GM18870 (cell line): ENCODE data around the gene CD300H.

Experiments
- ATAC-seq: cut with Tn5 transposase; IDR thresholded peaks from one replicate; pipeline ENCODE4 v1.9.1; 2021; ENCODE audit warnings: moderate library complexity; ENCODE audit not compliant: unreplicated experiment

Gene CD300H

DNA sequence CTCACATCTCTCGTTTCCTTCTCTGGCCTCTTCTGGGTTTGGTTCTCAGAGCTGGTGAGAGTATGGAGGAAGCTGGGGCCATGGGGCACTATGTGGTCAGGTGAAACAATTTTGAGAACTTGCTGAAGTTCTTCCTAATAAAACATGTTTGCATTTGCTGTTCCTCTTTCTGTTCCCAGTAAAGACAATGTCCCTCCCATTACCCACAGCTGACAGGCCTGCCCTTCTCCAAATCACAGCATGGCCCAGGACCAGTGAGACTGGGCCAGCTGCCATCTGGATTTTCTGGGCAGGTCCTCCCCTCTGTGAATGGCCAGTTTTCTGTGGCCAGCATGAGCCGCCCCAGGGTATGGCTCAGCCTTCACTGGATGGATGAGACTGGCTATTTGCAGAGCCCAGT is at the start of gene CD300H:
CD300H (minus strand) TSS at position 113 of the 400 bp plus-strand sequence.
- no peak for ATAC-seq

DNA sequence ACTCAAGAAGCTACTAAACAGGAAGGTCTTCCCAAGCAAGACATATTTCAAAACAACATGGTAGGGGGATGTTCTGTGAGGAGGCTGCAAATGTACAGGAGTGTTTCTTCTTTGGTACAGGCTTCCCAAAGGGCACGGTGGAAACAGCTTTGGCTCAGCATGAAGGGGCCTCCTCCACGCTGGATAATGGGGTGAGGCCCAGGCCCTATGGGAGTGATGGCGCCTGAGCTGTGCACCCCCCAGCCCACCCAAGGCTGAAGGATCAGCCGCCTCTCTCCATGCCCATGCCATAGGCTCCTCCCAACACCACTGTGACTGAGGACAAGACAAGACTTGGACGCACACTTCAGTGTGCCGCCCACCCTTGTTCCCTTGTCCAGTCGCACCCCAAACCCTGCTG is 49.4 kb upstream of the CD300H start:
- no peak for ATAC-seq

DNA sequence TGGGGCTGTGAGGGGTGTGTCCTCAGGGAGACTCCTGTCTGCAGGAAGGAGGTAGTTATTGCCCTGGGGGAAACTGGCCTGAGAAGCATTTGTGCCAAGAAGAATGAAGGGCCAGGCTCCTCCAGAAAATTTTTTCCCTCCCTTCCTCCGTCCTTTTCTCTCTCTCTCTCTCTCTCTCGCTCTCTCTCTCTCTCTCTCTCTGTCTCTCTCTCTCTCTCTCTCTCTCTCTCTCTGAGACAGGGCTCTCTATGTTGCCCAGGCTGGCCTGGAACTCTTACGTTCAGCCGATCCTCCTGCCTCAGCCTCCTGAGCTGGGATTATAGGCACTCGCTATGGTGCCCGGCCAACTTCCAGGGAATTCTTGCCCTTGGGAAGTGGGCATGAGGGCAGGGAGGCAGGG is 44.7 kb upstream of the CD300H start:
- ATAC-seq: no peak

DNA sequence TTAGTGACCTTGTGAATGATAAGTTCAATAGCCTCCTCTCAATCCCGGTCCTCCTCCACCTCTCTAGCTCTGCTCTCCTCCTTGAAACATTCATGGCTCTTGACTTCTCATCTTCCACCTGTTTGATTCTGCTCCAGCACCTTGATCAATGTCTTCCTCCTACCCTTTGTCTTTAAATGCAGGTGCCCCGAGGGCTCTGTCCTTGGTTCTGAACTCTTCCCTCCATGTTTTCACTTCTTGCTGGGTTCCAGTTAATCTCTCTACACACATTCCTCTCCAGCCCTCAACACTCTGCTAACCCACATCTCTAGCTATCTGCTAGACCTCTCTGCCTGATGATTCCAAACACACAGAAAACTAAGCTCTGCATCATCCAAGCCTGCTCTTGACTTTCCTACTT is 42.8 kb upstream of the CD300H start:
- no peak for ATAC-seq

DNA sequence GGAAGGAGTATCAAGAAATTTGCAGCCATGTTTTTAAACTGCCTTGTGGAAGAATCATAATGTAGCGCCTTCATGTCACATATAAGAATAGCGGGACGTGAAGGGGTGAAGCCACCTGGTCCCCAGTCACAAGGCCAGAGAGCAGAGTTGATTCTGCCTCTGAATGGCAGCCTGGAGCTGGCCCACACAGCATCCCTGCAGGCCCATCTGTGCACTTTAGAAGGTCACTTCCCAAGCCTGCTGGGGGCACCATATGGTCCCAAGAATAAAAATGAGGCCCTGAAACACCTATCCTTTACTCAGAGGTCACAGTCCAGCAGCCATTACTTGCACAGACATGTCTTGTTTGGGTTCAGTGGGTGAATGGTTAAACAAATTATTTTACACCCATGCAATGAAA is 41.2 kb upstream of the CD300H start:
- no peak for ATAC-seq

DNA sequence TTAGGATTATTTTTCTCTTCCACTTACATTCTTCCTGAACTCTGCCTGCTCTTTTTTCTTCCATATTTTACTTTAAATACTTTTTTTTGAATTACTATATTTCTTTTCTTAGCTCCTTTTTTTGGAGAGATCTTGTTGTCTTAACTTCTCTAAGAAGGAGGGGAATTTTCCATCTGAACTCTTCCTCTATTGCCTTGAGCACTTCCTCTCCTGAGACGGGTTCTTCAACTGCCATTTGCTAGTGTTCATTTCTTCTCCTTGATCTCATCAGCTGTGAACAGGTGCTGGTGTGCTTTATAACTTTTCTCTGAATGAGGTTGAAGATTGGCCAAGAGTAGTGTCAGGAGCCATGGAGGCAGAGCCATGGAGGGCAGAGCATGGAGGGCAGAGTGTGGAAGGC is 39.9 kb upstream of the CD300H start:
- no peak for ATAC-seq

DNA sequence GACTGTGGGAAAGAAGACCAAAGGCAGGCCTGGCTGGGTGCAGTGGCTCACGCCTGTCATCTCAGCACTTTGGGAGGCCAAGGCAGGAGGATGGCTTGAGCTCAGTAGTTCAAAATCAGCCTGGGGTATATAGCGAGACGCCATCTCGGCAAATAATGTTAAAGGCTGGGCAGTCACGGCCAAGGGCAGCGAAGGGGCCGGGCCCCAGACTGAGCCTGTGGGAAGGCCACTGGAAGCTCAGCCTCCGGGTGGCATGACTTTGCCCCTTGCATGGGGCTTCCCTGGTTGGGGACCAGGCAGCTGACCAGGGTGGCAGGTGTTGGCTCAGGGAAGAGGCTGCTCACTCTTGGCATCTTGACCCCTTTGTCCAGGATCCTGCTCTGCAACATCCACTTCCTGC is 38.7 kb upstream of the CD300H start:
- ATAC-seq: no peak

DNA sequence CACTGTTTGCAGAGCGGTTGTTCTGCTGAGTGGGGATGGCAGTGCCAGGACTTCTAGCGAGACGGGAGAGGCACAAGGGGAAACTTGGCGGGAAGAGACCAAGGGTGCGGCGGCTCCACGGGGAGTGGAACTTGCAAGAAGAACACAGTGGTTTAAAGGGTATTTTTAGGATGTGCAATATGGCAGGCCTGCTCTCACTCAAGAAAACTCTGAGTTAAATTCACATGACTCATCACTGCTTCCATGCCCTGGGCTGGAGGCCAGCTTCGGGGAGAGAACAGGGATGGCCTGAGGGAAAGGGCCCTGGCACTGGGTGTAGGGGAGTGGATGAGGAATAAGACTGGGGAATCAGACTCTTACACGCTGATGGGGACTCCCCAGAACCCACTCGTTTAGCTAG is 38.1 kb upstream of the CD300H start:
- ATAC-seq: no peak

DNA sequence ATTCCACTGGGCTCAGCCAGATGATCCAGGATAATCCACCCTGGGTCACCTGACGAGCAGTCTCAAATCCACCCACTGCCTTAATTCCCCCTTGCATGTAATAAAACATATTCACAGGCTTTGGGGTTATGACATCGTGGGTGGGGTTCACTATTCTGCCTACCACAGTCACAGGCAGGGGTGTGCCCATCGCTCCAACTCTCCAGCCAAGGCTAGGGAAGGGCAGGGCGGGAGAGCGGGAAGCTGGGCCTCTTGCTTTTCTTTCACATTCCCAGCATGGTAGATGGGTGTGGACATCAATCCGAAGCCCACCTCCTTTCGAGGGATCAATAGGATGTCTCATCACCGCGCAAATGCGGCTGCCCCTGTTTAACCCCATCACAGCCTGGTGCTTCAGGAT is 37.5 kb upstream of the CD300H start:
- ATAC-seq: no peak

DNA sequence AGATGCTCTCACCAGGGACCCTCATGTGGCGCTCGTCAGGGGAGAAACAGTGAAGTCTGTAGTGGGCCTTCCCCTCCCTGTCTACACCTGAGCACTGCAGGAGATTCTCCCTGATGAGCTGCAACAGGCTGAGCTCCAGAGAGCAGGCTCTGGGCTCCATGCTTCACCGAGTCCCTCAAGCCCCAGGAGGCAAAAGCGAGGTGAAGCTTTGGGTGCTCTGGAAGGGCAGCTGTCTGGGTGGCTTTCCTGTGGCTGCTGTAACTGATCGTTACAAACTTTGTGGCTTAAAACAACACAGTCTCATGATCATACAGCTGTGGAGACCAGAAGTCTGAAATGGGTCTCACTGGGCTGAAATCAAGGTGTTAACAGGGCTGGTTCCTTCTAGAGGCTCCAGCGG is 36.9 kb upstream of the CD300H start:
- no peak for ATAC-seq

DNA sequence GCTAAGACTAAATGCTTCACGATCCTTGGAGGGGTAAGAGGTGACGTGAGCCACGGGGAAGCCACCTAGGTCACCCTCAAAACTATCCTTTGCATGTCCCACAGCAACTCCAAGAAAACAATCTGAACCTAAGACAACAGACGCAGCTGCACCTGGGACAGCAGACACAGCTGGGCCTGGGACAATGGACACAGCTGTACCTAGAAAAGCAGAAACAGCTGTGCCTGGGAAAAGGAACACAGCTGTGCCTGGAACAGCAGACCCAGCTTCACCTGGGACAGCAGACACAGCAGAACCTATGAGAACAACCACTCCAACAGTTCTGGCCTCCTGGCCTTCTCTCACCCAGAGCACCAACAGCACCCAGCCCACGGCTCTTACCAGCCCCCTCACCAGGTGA is 36.4 kb upstream of the CD300H start:
- ATAC-seq: no peak

DNA sequence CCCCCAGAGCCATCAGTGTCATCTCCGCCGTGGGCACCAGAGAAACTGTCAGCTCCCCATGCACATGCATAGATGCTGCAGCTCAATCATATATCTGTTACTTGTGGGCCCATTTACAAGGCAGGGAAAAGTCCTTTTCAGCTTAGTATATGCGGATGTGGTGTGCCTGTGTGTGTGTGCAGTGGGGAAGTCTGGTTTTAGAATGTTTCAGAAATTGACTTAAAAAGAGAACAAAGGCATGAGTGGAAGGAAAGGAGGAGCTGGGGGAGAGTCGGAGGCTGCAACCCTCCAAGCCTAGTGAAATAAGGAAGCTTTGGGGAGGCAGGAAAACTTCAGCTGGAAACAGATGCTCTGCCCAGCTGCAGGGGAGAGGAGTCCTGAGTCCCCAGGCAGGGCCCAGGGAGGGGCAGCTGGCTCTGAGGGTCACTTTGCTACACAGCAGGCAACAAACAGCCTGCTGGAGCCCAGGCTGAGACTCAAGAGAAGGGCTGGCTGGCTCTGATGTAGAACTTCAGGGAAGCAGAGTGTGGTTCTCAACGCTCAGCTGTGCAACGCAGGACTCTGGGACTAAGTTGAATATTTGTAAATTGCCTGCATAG is 35.8 kb upstream of the CD300H start:
- no peak for ATAC-seq

DNA sequence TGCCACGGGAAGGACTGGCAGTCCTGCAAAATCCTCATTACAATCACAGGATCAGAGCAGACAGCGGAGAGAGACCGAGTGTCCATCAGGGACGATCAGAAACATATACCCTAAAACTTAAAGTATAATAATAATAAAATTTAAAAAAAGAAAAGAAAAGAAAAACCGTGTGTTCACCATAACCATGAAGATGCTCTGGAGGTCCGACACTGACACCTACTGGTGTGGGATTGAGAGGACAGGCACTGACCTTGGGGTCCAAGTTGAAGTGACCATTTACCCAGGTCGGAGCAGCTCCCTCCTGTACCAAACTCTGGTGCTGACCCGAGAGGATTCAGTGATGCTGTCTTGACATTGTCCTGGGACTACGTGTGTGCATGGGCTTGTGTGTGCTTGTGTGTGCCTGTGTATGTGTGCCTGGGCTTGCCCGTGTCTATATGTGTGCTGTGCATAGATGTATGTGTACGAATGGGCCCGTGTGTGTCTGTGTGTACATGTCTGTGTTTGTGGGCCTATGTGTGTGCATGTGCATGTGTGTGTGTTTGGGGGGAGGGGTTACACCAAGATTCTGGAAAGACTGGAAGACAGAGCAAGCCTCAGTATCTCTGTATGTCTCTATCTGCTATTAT is 34.7 kb upstream of the CD300H start:
- ATAC-seq: no peak

DNA sequence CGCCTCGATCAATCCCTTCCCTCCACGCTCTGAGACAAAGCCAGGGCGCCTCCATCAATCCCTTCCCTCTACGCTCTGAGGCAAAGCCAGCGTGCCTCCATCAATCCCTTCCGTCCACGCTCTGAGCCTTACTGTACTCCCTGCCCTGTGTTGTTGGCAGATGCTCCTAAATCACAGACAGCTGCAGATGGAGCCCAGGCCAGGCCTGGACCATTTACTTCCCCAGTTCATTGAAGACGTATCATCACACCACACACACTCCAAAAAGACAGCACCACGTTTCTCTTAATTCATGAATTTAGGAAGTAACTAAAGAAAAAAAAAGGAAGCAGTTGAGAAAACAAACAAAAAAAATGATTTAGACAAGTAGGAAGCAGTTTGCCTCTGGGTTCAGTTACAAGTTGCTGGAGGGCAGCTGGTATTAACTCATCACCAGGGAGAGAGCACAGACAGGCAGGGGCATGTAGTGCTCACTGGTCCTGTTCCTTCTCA is 32.2 kb upstream of the CD300H start:
- no peak for ATAC-seq

DNA sequence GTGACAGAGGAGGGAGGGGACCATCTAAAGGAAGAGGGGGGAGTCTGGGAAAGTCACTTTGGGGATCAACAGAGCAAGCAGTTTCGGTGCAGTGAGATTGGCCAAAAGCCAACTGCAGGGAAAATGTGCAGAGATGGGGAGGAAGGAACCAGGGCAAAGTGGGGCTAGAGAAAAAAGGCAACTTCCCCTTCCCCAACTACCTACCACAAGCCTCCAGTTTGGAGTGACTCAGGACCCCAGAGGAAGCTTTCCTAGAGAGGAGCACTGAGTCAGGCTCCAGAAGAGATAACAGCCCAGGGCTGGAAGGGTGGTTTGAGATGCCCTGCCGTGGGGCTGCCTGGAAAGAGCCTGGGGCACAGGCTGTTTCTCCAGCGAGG is 31.7 kb upstream of the CD300H start:
- ATAC-seq: no peak

DNA sequence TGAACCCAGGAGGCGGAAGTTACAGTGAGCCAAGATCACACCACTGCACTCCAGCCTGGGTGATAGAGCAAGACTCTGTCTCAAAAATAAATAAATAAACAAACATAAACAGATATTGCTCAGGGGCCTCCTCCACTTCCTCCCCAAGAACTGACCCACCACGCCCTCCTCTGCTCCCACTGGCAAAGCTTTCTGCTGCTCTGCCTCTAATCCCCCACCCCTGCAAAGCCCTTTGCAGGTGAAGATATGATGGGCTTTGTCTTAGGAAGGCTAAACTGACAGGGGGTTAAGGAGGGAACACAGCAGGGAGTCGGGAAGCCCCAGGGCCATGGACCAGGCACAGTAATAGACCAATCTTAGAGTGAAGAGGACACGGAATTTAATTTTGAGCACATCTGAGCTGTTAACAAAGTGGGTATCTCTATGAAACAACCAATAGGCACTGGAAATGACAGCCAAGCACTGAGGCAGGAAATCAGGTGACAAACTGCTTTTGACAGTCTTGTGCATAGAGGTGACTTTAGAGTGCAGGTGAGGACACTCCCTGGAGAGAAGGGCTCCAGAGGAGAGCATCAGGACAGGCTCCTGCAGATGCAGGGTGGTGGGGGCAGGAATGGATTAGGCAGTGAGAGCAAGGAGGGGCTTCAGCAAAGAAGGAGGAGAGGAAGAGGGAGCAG is 31.2 kb upstream of the CD300H start:
- ATAC-seq: no peak

DNA sequence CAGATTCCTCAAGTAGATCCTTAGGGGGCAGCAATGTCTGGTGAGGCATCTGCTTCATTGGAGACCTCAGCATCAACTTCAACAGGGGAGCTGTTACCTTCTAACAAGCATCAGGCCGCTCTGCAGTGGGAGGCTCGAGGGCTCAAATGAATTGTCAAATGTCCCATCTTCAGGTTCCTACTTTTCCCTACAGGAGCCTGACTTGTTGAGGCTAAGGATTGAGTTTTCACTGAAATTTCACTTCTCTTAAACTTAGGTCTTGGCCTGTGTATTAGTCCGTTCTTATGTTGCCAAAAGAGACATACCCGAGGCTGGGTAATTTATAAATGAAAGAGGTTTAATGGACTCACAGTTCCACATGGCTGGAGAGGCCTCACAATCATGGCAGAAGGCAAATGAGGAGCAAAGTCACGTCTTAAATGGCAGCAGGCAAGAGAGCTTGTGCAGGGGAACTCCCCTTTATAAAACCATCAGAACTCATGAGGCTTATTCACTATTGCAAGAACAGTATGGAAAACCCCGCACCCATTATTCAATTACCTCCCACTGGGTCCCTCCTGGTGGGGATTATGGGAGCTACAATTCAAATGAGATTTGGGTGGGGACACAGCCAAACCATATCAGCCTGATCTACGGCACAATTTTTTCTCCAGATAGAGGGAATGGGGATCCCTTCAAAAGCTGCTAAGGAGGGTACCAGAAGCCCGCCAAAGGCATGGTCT is 29.9 kb upstream of the CD300H start:
- no peak for ATAC-seq

DNA sequence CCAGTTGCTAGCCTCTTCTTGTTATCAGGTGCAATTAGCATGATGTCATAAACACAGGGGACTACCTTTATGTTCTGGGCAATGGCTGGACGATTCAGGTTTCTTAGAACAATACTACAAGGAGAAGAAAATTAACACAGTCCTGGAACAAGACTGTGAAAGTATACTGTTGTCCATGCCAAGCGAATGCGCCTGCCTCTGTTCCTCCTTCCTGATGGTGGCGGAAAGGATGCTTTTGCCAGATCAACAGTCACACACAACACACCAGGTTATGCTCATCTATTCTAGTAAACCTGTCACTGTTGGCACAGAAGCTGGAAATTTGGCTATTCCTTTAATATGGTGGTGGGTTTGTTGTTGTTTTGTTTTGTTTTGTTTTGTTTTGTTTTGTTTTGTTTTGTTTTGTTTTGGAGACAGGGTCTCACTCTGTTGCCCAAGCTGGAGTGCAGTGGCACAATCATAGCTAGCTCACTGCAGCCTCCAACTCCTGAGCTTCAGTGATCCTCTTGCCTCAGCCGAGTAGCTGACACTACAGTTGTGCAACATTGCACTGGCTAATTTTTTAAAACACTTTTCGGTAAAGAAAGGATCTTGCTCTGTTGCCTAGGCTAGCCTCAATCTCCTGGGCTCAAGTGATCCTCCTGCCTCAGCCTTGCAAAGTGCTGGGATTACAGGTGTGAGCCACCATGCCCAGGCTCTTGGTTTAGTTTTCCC is 27.9 kb upstream of the CD300H start:
- ATAC-seq: no peak

DNA sequence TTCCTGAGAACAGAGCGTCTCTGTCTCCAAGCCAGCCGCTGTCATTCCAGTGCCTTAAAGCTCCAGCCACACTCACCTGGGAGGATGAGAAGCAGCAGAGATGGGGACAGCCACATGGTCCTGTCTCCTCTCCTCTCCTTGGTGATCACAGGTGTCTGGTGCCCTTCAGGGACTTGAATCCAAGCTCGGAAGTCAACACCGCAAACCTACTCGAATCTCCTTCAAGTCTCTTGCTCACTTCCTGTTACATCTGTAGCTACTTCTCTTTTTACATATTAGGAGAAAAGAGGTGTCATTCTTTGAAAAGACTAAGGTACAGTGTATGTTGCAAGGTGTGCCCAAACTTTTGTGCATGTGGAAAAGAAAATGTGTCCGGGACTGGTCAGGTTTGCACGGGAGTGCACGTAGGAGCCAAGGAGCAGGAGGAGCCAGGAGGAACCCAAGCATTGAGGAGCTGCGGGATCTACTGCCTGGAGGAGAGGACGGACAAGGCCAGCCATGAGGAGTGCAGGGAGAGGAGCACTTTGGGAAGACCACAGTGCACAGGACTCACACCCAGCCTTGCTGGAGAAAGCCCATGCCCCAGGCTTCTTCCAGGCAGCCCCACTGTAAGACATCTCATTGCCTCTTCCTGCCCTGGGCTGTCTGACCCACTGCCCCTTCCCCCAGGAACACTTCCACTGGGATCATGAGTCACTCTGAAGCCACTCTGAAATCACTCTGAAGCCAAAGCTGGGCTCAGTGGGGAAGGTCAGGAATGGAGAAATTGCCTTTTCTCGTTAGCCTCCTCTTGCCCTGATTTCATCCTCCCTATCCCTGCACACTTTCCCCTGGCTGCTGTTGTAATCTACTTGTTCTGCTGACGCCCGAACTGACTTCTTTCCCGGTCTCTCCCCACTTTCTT is 25.0 kb upstream of the CD300H start, which contains the start of gene CD300LD:
CD300LD (minus strand) TSS at position 197 of the 904 bp plus-strand sequence; CDS start at position 116, 81 bp downstream.
- no peak for ATAC-seq

DNA sequence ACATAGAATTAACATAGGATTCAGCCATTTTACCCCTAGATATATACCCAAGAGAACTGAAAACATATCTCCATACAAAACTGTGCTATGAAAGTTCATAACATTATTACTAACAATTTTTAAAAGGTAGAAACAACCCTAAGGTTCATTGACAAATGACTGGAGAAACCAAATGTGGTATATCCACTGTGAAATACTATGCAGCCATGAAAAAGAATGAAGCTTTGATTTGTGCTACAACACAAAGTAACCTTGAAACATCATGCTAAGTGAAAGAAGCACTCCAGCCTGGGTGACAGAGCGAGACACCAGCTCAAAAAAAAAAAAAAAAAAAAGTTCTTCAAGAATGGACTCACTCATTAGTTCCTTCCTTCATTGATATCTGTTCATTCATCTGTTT is 24.2 kb upstream of the CD300H start:
- ATAC-seq: no peak
